ENCODE results near the gene PACRGL.

DNA sequence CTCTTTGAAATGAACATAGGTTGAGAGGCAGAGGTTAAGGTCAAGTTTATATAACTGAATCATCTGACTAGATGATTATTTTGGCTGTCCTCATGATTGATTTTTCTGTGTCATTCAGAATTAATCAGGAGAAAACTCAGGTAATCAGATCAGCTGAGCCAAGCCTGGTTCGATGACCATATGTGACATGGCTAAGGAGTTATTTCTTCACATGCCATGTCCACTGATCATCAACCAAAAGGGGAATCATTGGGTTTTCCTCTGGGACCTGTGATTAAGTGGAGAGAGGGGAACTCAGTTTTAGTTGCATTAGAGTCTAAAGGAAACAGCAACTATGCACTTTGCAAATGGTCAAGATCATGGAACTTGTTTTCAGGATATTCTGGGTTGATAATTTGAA lies 20.3 kb upstream of the PACRGL start:
- TF ChIP-seq, protein P1, sequence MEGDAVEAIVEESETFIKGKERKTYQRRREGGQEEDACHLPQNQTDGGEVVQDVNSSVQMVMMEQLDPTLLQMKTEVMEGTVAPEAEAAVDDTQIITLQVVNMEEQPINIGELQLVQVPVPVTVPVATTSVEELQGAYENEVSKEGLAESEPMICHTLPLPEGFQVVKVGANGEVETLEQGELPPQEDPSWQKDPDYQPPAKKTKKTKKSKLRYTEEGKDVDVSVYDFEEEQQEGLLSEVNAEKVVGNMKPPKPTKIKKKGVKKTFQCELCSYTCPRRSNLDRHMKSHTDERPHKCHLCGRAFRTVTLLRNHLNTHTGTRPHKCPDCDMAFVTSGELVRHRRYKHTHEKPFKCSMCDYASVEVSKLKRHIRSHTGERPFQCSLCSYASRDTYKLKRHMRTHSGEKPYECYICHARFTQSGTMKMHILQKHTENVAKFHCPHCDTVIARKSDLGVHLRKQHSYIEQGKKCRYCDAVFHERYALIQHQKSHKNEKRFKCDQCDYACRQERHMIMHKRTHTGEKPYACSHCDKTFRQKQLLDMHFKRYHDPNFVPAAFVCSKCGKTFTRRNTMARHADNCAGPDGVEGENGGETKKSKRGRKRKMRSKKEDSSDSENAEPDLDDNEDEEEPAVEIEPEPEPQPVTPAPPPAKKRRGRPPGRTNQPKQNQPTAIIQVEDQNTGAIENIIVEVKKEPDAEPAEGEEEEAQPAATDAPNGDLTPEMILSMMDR (IDR thresholded peaks at IDR 0.05) = no peak
- no peak for TF ChIP-seq POLR2A (IDR thresholded peaks at IDR 0.05)
